Measurements from ENCODE around the gene PCDHB9. TPM values are rescaled to one million over a fixed set of nuclear protein-coding genes. Genes with fewer than 3 reads are reported as not detected.
"Not testable (repeated sequence)": the region's sequence is repeated elsewhere in the genome, so short reads cannot be mapped to it uniquely, and the experiment has no call there.

PCDHB9 gene
- total RNA-seq, 1 experiment from 2014 or later = 0.05 TPM

DNA sequence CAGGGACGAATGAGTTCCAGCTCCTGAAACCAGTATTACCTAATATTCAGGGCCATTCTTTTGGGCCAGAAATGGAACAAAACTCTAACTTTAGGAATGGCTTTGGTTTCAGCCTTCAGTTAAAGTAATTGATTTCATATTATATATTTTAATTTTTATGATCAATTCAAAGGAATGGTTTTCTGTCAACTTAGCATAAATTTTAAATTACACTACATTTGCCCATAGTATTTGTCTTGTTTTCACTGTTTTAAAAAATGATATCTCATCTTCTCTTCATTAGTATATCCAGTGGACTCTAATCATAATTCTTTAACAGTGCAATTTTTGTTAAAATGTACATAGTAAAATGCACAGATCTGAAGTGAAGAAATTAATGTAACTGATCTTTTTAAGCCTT lies 6.6 kb upstream of the PCDHB9 start:
- DNase-seq (ENCODE audit: low read depth, low spot score) = no peak
- in situ Hi-C loops (cut with HindIII; ENCODE audit: low pct_unique_long_range_greater_than_20kb, low sequenced_read_pairs) = no loop called here

DNA sequence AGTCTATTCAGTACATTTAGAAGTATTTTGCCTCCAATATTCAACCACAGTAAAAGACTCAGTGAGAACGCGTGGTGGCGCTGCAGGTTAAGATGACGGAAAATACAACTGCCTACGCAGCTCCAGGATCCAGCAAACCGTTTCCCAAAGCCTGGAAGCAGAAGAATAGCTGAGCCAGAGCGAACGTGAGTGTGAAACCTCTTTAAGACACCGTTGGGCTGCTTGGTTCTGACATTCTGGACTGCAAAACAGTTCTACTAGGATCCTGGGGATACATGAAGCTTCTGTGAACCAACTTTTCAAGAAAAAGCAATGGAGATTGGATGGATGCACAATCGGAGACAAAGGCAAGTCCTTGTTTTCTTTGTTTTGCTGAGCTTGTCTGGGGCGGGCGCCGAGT lies 4.7 kb upstream of the PCDHB9 start, which contains the start of gene PCDHB16:
Gene PCDHB16 (plus strand): TSS at position 140 of the 400 bp plus-strand sequence. CDS start 173 bp downstream, at position 313.
- peak; percentile 75 for DNase-seq (ENCODE audit: low read depth, low spot score)
- in situ Hi-C loops (cut with HindIII; ENCODE audit: low pct_unique_long_range_greater_than_20kb, low sequenced_read_pairs) = no loop called here

DNA sequence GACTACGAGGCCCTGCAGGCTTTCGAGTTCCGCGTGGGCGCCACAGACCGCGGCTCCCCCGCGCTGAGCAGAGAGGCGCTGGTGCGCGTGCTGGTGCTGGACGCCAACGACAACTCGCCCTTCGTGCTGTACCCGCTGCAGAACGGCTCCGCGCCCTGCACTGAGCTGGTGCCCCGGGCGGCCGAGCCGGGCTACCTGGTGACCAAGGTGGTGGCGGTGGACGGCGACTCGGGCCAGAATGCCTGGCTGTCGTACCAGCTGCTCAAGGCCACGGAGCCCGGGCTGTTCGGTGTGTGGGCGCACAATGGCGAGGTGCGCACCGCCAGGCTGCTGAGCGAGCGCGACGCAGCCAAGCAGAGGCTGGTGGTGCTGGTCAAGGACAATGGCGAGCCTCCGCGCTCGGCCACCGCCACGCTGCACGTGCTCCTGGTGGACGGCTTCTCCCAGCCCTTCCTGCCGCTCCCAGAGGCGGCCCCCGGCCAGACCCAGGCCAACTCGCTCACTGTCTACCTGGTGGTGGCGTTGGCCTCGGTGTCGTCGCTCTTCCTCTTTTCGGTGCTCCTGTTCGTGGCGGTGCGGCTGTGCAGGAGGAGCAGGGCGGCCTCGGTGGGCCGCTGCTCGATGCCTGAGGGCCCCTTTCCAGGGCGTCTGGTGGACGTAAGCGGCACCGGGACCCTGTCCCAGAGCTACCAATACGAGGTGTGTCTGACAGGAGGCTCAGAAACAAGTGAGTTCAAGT lies 2.7 kb upstream of the PCDHB9 start:
- in situ Hi-C loops (cut with HindIII; ENCODE audit: low pct_unique_long_range_greater_than_20kb, low sequenced_read_pairs); DNase-seq (ENCODE audit: low read depth, low spot score): not testable (repeated sequence)

DNA sequence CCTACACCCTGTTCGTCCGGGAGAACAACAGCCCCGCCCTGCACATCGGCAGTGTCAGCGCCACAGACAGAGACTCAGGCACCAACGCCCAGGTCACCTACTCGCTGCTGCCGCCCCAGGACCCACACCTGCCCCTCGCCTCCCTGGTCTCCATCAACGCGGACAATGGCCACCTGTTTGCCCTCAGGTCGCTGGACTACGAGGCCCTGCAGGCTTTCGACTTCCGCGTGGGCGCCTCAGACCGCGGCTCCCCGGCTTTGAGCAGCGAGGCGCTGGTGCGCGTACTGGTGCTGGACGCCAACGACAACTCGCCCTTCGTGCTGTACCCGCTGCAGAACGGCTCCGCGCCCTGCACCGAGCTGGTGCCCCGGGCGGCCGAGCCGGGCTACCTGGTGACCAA lies 1.7 kb downstream of the PCDHB9 start:
- in situ Hi-C loops (cut with HindIII; ENCODE audit: low pct_unique_long_range_greater_than_20kb, low sequenced_read_pairs); DNase-seq (ENCODE audit: low read depth, low spot score): not testable (repeated sequence)

DNA sequence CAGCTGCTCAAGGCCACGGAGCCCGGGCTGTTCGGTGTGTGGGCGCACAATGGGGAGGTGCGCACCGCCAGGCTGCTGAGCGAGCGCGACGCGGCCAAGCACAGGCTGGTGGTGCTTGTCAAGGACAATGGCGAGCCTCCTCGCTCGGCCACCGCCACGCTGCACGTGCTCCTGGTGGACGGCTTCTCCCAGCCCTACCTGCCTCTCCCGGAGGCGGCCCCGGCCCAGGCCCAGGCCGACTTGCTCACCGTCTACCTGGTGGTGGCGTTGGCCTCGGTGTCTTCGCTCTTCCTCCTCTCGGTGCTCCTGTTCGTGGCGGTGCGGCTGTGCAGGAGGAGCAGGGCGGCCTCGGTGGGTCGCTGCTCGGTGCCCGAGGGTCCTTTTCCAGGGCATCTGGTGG lies 2.2 kb downstream of the PCDHB9 start:
- in situ Hi-C loops (cut with HindIII; ENCODE audit: low pct_unique_long_range_greater_than_20kb, low sequenced_read_pairs) = not testable (repeated sequence)

DNA sequence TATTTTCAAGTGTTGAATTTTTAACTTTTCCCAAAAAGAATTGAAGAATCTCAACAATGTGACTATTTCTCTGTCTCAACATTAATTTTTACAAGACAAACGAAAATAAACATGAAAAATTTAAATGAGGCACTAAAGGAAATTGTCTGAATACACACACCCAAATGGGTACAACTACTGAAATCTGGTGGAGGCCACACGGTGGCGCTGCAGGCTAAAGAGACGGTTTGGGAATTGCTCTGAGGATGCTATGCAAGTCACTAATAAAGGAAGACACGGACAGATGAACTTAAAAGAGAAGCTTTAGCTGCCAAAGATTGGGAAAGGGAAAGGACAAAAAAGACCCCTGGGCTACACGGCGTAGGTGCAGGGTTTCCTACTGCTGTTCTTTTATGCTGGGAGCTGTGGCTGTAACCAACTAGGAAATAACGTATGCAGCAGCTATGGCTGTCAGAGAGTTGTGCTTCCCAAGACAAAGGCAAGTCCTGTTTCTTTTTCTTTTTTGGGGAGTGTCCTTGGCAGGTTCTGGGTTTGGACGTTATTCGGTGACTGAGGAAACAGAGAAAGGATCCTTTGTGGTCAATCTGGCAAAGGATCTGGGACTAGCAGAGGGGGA lies 5.3 kb downstream of the PCDHB9 start, which contains the start of gene PCDHB10:
Gene PCDHB10 (plus strand): TSS at position 244 of the 616 bp plus-strand sequence. CDS start 200 bp downstream, at position 444.
- in situ Hi-C loops (cut with HindIII; ENCODE audit: low pct_unique_long_range_greater_than_20kb, low sequenced_read_pairs) = no loop called here
- peak; percentile 66 for DNase-seq (ENCODE audit: low read depth, low spot score)

More for the DNA sequence above, 2.2 kb downstream of the PCDHB9 start:
- not testable (repeated sequence) for DNase-seq (ENCODE audit: low read depth, low spot score)

DNA sequence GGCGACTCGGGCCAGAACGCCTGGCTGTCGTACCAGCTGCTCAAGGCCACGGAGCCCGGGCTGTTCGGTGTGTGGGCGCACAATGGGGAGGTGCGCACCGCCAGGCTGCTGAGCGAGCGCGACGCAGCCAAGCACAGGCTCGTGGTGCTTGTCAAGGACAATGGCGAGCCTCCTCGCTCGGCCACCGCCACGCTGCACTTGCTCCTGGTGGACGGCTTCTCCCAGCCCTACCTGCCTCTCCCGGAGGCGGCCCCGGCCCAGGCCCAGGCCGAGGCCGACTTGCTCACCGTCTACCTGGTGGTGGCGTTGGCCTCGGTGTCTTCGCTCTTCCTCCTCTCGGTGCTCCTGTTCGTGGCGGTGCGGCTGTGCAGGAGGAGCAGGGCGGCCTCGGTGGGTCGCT lies 7.4 kb downstream of the PCDHB9 start:
- DNase-seq (ENCODE audit: low read depth, low spot score); in situ Hi-C loops (cut with HindIII; ENCODE audit: low pct_unique_long_range_greater_than_20kb, low sequenced_read_pairs): not testable (repeated sequence)

DNA sequence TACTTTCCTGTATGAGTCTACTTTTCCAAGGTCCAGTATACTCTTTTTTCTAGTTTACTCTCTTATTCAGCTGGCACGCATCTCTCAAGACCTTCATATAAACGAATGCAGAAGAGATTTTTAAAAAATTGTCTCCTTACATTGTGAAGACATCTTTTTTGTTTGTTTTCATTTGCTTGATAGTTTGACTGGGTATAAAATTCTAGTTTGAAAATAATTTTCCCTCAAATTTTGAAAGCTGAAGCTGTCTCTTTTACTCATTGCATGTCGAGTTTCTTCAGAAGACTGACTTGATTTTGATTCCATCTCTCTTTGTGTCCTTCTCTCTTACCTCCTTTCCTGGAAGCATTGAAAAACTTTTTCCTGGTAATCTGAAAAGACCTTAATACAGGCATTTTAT lies 9.4 kb downstream of the PCDHB9 start:
- in situ Hi-C loops (cut with HindIII; ENCODE audit: low pct_unique_long_range_greater_than_20kb, low sequenced_read_pairs) = no loop called here
- no peak for DNase-seq (ENCODE audit: low read depth, low spot score)

DNA sequence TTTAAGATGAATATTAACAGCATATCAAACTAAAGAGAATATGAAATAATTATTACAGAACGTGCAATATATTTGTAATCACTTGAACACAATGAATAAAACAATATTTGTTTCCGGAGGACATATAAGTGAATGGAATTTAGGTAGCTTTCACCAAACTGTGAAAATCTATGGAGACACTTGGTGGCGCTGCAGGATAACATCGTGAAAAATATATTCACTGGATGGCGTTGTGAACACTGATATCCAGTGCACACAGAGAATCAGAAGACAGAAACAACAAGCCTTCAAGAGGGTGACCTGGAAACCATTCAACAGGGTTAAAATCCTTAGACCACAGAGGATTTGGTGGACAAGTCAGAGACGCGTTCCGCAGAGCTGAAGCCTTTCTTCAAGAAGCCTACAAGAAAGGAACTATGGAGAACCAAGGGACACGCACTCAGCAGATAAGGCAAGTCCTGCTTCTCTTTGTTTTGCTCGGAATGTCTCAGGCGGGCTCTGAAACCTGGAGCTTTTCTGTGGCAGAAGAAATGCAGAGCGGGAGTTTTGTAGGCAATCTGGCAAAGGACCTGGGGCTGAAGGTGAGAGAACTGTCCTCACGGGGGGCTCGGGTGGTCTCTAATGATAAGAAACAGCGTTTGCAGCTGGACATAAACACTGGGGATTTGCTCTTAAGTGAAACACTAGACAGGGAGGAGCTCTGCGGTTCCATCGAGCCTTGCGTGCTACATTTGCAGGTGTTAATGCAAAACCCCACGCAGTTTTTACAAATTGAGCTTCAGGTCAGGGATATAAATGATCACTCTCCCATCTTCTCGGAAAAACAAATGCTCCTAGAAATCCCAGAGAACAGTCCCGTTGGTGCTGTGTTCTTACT lies 12.6 kb downstream of the PCDHB9 start, which contains the start of gene PCDHB11:
Gene PCDHB11 (plus strand): TSS at position 269 of the 877 bp plus-strand sequence. CDS start 148 bp downstream, at position 417.
- in situ Hi-C loops (cut with HindIII; ENCODE audit: low pct_unique_long_range_greater_than_20kb, low sequenced_read_pairs) = no loop called here
- peak; percentile 60 for DNase-seq (ENCODE audit: low read depth, low spot score)

DNA sequence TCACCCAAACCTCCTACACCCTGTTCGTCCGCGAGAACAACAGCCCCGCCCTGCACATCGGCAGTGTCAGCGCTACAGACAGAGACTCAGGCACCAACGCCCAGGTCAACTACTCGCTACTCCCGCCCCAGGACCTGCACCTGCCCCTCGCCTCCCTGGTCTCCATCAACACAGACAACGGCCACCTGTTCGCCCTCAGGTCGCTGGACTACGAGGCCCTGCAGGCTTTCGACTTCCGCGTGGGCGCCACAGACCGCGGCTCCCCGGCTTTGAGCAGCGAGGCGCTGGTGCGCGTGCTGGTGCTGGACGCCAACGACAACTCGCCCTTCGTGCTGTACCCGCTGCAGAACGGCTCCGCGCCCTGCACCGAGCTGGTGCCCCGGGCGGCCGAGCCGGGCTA lies 14.2 kb downstream of the PCDHB9 start:
- DNase-seq (ENCODE audit: low read depth, low spot score); in situ Hi-C loops (cut with HindIII; ENCODE audit: low pct_unique_long_range_greater_than_20kb, low sequenced_read_pairs): not testable (repeated sequence)

DNA sequence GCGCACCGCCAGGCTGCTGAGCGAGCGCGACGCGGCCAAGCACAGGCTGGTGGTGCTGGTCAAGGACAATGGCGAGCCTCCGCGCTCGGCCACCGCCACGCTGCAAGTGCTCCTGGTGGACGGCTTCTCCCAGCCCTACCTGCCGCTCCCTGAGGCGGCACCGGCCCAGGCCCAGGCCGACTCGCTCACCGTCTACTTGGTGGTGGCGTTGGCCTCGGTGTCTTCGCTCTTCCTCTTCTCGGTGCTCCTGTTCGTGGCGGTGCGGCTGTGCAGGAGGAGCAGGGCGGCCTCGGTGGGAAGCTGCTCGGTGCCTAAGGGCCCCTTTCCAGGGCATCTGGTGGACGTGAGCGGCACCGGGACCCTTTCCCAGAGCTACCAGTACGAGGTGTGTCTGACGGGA lies 14.7 kb downstream of the PCDHB9 start:
- DNase-seq (ENCODE audit: low read depth, low spot score); in situ Hi-C loops (cut with HindIII; ENCODE audit: low pct_unique_long_range_greater_than_20kb, low sequenced_read_pairs): not testable (repeated sequence)

DNA sequence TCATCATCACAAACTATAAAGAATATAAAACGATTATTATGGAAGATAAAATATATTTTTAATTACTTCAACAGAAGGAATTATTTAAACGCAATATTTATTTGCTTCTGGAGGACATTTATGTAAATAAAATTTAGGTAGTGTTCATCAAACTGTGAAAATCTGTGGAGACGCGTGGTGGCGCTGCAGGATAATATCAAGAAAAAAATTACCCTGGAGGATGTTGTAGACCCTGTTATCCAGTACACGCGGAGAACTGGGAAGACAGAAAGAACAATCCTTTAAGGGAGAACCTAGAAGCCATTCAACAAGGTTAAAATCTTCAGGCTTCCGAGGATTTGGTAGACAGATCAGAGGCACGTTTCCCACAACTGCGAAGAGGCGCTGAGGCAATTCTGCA lies 21.5 kb downstream of the PCDHB9 start, which contains the start of gene PCDHB12:
Gene PCDHB12 (plus strand): TSS at position 242 of the 400 bp plus-strand sequence. CDS start 189 bp downstream, outside the sequence.
- in situ Hi-C loops (cut with HindIII; ENCODE audit: low pct_unique_long_range_greater_than_20kb, low sequenced_read_pairs) = no loop called here

DNA sequence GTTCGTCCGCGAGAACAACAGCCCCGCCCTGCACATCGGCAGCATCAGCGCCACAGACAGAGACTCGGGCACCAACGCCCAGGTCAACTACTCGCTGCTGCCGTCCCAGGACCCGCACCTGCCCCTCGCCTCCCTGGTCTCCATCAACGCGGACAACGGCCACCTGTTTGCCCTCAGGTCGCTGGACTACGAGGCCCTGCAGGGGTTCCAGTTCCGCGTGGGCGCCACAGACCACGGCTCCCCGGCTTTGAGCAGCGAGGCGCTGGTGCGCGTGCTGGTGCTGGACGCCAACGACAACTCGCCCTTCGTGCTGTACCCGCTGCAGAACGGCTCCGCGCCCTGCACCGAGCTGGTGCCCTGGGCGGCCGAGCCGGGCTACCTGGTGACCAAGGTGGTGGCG lies 23.3 kb downstream of the PCDHB9 start:
- DNase-seq (ENCODE audit: low read depth, low spot score); in situ Hi-C loops (cut with HindIII; ENCODE audit: low pct_unique_long_range_greater_than_20kb, low sequenced_read_pairs): not testable (repeated sequence)

More for the DNA sequence above, 21.5 kb downstream of the PCDHB9 start, which contains the start of gene PCDHB12:
- DNase-seq (ENCODE audit: low read depth, low spot score) = peak; percentile 55

DNA sequence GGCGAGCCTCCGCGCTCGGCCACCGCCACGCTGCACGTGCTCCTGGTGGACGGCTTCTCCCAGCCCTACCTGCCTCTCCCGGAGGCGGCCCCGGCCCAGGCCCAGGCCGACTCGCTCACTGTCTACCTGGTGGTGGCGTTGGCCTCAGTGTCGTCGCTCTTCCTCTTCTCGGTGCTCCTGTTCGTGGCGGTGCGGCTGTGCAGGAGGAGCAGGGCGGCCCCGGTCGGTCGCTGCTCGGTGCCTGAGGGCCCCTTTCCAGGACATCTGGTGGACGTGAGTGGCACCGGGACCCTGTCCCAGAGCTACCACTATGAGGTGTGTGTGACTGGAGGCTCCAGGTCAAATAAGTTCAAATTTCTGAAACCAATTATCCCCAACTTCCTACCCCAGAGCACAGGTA lies 23.9 kb downstream of the PCDHB9 start:
- DNase-seq (ENCODE audit: low read depth, low spot score); in situ Hi-C loops (cut with HindIII; ENCODE audit: low pct_unique_long_range_greater_than_20kb, low sequenced_read_pairs): not testable (repeated sequence)

DNA sequence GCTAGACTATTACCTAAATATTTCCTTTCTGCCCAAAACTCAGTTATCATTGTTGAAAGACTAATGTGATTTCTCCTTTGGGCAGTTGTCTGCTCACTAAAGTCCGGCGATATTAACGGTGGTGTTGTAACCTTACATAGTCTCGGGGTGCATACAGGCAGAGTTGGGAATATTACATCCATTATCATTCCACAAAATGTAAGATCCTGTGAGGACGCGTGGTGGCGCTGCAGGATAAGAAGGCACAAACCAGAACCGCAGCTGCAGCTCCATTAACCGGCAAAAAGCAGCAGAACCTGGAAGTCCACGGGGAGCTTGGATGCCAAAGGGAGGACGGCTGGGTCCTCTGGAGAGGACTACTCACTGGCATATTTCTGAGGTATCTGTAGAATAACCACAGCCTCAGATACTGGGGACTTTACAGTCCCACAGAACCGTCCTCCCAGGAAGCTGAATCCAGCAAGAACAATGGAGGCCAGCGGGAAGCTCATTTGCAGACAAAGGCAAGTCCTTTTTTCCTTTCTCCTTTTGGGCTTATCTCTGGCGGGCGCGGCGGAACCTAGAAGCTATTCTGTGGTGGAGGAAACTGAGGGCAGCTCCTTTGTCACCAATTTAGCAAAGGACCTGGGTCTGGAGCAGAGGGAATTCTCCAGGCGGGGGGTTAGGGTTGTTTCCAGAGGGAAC lies 26.8 kb downstream of the PCDHB9 start, which contains the start of gene PCDHB13:
Gene PCDHB13 (plus strand): TSS at position 264 of the 684 bp plus-strand sequence. CDS start 205 bp downstream, at position 469.
- DNase-seq (ENCODE audit: low read depth, low spot score) = peak; percentile 47
- in situ Hi-C loops (cut with HindIII; ENCODE audit: low pct_unique_long_range_greater_than_20kb, low sequenced_read_pairs) = not testable (repeated sequence)

DNA sequence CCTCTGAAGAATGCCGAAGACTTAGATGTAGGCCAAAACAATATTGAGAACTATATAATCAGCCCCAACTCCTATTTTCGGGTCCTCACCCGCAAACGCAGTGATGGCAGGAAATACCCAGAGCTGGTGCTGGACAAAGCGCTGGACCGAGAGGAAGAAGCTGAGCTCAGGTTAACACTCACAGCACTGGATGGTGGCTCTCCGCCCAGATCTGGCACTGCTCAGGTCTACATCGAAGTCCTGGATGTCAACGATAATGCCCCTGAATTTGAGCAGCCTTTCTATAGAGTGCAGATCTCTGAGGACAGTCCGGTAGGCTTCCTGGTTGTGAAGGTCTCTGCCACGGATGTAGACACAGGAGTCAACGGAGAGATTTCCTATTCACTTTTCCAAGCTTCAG lies 27.6 kb downstream of the PCDHB9 start:
- in situ Hi-C loops (cut with HindIII; ENCODE audit: low pct_unique_long_range_greater_than_20kb, low sequenced_read_pairs); DNase-seq (ENCODE audit: low read depth, low spot score): not testable (repeated sequence)

DNA sequence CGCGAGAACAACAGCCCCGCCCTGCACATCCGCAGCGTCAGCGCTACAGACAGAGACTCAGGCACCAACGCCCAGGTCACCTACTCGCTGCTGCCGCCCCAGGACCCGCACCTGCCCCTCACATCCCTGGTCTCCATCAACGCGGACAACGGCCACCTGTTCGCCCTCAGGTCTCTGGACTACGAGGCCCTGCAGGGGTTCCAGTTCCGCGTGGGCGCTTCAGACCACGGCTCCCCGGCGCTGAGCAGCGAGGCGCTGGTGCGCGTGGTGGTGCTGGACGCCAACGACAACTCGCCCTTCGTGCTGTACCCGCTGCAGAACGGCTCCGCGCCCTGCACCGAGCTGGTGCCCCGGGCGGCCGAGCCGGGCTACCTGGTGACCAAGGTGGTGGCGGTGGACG lies 28.5 kb downstream of the PCDHB9 start:
- in situ Hi-C loops (cut with HindIII; ENCODE audit: low pct_unique_long_range_greater_than_20kb, low sequenced_read_pairs); DNase-seq (ENCODE audit: low read depth, low spot score): not testable (repeated sequence)
